Measurements from ENCODE around the gene RASGRP1. TPM values are rescaled to one million over a fixed set of nuclear protein-coding genes. Genes with fewer than 3 reads are reported as not detected.

RASGRP1 gene
- total RNA-seq, 1 experiment from 2014 or later: 0.51 TPM

DNA sequence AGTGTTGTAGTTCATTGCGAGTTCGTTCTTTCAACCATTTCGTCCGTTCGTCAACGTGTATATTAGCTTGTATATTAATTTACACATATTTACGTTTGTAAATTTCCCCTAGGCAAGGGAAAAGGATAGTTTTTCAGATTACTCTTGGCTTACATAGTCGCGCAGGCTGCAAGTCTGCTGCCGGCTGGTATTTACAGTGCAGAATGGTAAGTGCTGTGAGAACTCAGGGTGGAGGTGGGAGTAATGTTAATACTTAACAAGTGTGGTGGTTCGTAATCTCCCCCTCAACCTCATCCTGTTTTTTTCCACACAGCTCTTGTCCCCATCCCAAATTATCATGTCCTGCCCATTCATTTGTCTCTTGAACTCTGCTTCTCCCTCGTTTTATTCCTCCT is 109.9 kb downstream of the RASGRP1 start:
- intact Hi-C loops (cut with micrococcal nuclease; ENCODE audit: unreplicated experiment) (no loop called here), in situ Hi-C loops (cut with HindIII; ENCODE audit: low pct_unique_long_range_greater_than_20kb, low sequenced_read_pairs) (loop anchor here (25.0 kb wide), 1 partner anchor 233 kb away; no protein-coding TSS in a partner anchor)
- TF ChIP-seq, protein P1, sequence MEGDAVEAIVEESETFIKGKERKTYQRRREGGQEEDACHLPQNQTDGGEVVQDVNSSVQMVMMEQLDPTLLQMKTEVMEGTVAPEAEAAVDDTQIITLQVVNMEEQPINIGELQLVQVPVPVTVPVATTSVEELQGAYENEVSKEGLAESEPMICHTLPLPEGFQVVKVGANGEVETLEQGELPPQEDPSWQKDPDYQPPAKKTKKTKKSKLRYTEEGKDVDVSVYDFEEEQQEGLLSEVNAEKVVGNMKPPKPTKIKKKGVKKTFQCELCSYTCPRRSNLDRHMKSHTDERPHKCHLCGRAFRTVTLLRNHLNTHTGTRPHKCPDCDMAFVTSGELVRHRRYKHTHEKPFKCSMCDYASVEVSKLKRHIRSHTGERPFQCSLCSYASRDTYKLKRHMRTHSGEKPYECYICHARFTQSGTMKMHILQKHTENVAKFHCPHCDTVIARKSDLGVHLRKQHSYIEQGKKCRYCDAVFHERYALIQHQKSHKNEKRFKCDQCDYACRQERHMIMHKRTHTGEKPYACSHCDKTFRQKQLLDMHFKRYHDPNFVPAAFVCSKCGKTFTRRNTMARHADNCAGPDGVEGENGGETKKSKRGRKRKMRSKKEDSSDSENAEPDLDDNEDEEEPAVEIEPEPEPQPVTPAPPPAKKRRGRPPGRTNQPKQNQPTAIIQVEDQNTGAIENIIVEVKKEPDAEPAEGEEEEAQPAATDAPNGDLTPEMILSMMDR (IDR thresholded peaks at IDR 0.05): no peak
- TF ChIP-seq POLR2AphosphoS5 (IDR thresholded peaks at IDR 0.05; ENCODE audit: low read depth, low read length) (no peak), SIN3A (IDR thresholded peaks at IDR 0.05; ENCODE audit: borderline replicate concordance, insufficient read depth, low read depth, low read length) (no peak), TCF7L2 (IDR thresholded peaks at IDR 0.05; ENCODE audit: low read depth, low read length) (no peak)
- TF ChIP-seq, protein P2, sequence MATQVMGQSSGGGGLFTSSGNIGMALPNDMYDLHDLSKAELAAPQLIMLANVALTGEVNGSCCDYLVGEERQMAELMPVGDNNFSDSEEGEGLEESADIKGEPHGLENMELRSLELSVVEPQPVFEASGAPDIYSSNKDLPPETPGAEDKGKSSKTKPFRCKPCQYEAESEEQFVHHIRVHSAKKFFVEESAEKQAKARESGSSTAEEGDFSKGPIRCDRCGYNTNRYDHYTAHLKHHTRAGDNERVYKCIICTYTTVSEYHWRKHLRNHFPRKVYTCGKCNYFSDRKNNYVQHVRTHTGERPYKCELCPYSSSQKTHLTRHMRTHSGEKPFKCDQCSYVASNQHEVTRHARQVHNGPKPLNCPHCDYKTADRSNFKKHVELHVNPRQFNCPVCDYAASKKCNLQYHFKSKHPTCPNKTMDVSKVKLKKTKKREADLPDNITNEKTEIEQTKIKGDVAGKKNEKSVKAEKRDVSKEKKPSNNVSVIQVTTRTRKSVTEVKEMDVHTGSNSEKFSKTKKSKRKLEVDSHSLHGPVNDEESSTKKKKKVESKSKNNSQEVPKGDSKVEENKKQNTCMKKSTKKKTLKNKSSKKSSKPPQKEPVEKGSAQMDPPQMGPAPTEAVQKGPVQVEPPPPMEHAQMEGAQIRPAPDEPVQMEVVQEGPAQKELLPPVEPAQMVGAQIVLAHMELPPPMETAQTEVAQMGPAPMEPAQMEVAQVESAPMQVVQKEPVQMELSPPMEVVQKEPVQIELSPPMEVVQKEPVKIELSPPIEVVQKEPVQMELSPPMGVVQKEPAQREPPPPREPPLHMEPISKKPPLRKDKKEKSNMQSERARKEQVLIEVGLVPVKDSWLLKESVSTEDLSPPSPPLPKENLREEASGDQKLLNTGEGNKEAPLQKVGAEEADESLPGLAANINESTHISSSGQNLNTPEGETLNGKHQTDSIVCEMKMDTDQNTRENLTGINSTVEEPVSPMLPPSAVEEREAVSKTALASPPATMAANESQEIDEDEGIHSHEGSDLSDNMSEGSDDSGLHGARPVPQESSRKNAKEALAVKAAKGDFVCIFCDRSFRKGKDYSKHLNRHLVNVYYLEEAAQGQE (IDR thresholded peaks at IDR 0.05; ENCODE audit: insufficient read depth in 1 of 2, low read depth in 2 of 2, low read length in 1 of 2): no peak
- no peaks in the 10 kb centered on the region for H3K9me3 ChIP-seq (ENCODE audit: control insufficient read depth, insufficient read depth, low read depth, low read length)
- peak overlapping the region; percentile 96 for H3K27ac ChIP-seq (ENCODE audit: low read length)
- peaks cover 6% of the 10 kb centered on the region; the same call in 1 of the 2 replicates for H3K27me3 ChIP-seq (ENCODE audit: control insufficient read depth, insufficient read depth, low read length)
- peak overlapping the region; percentile 93 to 99 for H3K4me3 ChIP-seq (ENCODE audit: low read depth in 2 of 2, low read length in 2 of 2)
- ATAC-seq: no peak
- peaks cover 5% of the 10 kb centered on the region; the same call in 1 of the 2 replicates for H3K36me3 ChIP-seq (ENCODE audit: control insufficient read depth, insufficient read depth, low read length)
- DNase-seq (ENCODE audit: low read depth, low spot score): no peak
- no TSS peak for BruUV-seq (replicated peaks)
- ChIA-PET CTCF (interaction anchor here (0.6 to 0.9 kb wide), 2 partner anchors 14 to 902 kb away, joined by 4 to 8 read pairs; no protein-coding TSS in a partner anchor), POLR2A (interaction anchor here (0.5 kb wide), 1 partner anchor 33 kb away, joined by 3 read pairs; no protein-coding TSS in a partner anchor)
- peaks cover 7% of the 10 kb centered on the region; the same call in 1 of the 2 replicates for H3K4me1 ChIP-seq (ENCODE audit: control insufficient read depth, insufficient read depth, low read length)

DNA sequence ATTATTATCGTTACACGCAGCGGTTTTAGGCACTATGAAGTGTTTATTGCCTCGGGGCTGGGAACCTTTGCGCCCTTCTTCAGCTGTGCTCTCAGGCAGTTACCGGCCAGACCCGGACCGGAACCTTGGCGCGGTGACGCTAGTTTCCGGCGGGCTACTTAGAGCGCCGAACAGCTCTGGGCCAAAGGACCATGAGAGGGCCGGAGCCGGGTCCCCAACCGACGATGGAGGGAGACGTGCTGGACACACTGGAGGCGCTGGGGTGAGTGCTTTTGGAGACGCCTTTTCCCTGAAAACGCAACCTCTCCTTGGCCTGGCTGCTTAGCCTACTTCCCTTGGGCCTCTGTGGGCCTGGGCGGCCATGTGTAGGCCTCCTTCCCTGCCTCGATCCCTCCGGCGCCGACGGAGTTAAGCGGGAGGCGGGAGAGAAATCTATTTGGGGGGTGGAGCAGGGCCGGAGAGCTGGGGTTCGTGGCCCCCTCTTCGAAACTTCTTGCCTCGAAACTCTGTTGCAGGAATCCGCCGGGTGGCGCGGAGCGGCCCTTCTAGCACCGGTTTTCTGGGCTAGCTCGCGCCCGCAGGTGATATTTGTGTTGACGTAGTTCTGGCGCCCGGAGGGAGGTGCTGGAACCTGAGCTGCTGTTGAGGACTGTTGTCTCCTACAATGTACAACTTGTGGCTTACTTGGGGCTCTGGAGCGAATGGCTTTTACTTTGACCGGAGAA is 110.5 kb downstream of the RASGRP1 start, which contains the start of gene FAM98B:
Gene FAM98B (plus strand): TSS at position 157 of the 725 bp plus-strand sequence. CDS start 35 bp downstream, at position 192.
- Histone ChIP-seq H3K4me3 (ENCODE audit: low read depth in 2 of 2, low read length in 2 of 2) (peak within 1 kb of the TSS; percentile 93 to 99), H3K9me3 (ENCODE audit: control insufficient read depth, insufficient read depth, low read depth, low read length) (no peaks in the 10 kb centered on the region), H3K27ac (ENCODE audit: low read length) (peak within 1 kb of the TSS; percentile 96), H3K27me3 (ENCODE audit: control insufficient read depth, insufficient read depth, low read length) (peaks cover 6% of the 10 kb centered on the region; the same call in 1 of the 2 replicates), H3K36me3 (ENCODE audit: control insufficient read depth, insufficient read depth, low read length) (peaks cover 5% of the 10 kb centered on the region; the same call in 1 of the 2 replicates), H3K4me1 (ENCODE audit: control insufficient read depth, insufficient read depth, low read length) (peaks cover 7% of the 10 kb centered on the region; the same call in 1 of the 2 replicates)
- no TSS peak for BruUV-seq (replicated peaks)
- POLR2A ChIA-PET: interaction anchor here (0.5 to 0.6 kb wide), 2 partner anchors 13 to 34 kb away, joined by 3 read pairs; no protein-coding TSS in a partner anchor
- TF ChIP-seq POLR2AphosphoS5 (IDR thresholded peaks at IDR 0.05; ENCODE audit: low read depth, low read length) (peak; percentile 78), SIN3A (IDR thresholded peaks at IDR 0.05; ENCODE audit: borderline replicate concordance, insufficient read depth, low read depth, low read length) (0 out of 2 replicates have a peak, but pooled peaks have one; percentile 66), TCF7L2 (IDR thresholded peaks at IDR 0.05; ENCODE audit: low read depth, low read length) (no peak)
- TF ChIP-seq, protein P1 (IDR thresholded peaks at IDR 0.05): no peak
- TF ChIP-seq, protein P2 (IDR thresholded peaks at IDR 0.05; ENCODE audit: insufficient read depth in 1 of 2, low read depth in 2 of 2, low read length in 1 of 2): peak in 1 of 2 experiments; percentile 61; a peak in 1 of 4 replicates
- intact Hi-C loops (cut with micrococcal nuclease; ENCODE audit: unreplicated experiment): no loop called here
- CTCF ChIA-PET: interaction anchor here (0.6 to 0.9 kb wide), 3 partner anchors 14 to 902 kb away, joined by 4 to 8 read pairs (median 4); no protein-coding TSS in a partner anchor
- DNase-seq (ENCODE audit: low read depth, low spot score) (peak; percentile 55), ATAC-seq (peak; percentile 99)
- in situ Hi-C loops (cut with HindIII; ENCODE audit: low pct_unique_long_range_greater_than_20kb, low sequenced_read_pairs): loop anchor here (25.0 kb wide), 1 partner anchor 233 kb away; no protein-coding TSS in a partner anchor
